NCI-H510A treated with DMSO at 0.1 percent for 48 hours (cell line): ENCODE results near the gene KRT78.
"Not testable (repeated sequence)": the region's sequence is repeated elsewhere in the genome, so short reads cannot be mapped to it uniquely, and the experiment has no call there.

Experiments
- DNase-seq: peaks from one replicate; lab custom pipeline; 2025; lab: John Stamatoyannopoulos, UW

KRT78 gene

DNA sequence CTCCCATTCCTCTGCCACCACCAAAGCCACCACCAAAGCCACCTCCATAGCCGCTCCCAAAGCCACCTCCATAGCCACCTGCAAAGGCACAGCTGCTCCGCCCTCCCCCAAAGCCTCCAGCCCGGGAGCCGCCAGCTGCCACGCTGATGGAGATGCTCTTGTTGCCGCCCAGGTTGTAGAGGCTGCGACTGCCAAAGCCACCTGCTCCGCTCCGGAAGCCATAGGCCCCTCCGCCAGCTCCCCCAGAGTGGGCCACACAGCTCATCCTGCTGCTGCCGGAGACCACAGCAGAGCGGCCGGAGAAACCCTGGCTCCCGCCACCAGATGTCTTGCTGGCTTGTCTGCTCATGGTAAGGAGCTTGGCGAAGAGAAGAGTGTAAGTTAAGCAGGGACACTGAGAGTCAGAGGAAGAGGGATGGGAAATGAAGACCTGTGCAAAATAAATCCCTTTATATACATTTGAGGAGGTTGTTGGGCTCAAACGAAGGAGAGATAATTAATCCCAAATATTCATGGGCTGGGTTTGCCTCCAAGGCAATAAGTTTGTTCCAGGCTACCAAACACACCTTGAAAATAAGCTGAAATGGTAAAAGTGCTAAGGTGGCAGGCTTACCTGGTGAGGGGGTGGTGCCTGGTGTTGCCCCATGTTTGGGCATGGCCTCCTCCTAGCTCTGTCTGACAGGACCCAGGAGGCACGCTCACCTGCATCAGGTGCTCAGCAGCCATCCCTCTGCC is 52.9 kb downstream of the KRT78 start, which contains the start of gene KRT3:
Gene KRT3, minus strand, starts transcription at position 424 of the 735 bp plus-strand sequence. Its CDS starts 75 bp downstream, at position 349.
- DNase-seq, result peak; percentile 54

DNA sequence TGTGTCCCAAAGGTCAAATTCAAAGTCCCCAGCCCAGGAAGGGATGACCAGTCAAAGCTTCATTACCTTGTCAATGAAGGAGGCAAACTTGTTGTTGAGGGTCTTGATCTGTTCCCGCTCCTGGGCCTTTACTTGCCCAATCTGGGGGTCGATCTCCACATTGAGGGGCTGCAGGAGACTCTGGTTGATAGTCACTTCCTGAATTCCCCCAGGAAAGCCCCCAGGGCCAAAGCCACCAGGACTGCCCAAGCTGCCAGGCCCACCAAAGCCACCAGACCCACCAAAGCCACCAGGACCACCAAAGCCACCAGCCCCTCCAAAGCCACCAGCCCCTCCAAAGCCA is 53.5 kb downstream of the KRT78 start:
- DNase-seq, result not testable (repeated sequence)

- DNase-seq, result no peak
These were observed 54.1 kb downstream of the KRT78 start for GRCh38 chr12:52794479-52795331.

GRCh38 chr12:52792185-52793029 is 56.4 kb downstream of the KRT78 start:
- DNase-seq, result no peak

GRCh38 chr12:52791271-52792184 is 57.3 kb downstream of the KRT78 start:
- no peak for DNase-seq

DNA sequence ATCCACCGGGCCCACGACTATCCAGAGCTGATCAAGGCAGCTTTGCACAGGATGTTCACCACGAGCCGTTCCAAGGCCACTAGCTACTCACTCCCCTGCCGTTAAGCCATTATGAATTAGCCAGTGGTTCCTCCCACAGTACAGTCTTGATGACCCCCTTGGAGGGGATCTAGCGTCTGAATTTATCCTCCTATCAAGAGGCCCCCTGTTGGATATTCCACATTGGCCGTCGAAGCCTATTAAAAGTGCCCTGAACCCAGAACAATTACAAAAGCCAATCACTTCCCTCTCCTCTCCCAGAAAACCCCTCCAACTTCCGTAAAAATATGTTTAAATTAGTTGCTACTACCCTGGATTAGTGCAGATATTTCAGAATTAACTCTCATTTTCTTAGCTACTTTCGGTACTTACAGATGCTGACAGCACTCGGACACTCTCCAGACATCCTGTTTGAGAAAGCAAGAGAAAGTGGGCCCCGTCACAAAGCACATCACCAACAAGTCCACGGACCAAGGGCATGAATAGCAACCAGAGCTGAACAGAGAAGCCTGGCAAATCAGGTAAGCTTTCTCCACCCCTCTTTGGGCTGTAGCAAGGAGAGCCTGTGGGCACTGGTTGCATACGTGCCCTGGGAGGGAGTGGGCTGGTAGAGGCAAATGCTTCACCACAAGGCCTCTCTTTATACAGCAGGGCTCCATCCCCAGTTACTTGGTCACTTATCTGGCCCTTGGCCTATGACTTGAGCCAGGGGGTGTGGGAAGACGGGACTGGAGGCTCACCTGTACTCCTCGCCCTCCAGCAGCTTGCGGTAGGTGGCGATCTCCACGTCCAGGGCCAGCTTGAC is 58.1 kb downstream of the KRT78 start:
- DNase-seq, result no peak

DNA sequence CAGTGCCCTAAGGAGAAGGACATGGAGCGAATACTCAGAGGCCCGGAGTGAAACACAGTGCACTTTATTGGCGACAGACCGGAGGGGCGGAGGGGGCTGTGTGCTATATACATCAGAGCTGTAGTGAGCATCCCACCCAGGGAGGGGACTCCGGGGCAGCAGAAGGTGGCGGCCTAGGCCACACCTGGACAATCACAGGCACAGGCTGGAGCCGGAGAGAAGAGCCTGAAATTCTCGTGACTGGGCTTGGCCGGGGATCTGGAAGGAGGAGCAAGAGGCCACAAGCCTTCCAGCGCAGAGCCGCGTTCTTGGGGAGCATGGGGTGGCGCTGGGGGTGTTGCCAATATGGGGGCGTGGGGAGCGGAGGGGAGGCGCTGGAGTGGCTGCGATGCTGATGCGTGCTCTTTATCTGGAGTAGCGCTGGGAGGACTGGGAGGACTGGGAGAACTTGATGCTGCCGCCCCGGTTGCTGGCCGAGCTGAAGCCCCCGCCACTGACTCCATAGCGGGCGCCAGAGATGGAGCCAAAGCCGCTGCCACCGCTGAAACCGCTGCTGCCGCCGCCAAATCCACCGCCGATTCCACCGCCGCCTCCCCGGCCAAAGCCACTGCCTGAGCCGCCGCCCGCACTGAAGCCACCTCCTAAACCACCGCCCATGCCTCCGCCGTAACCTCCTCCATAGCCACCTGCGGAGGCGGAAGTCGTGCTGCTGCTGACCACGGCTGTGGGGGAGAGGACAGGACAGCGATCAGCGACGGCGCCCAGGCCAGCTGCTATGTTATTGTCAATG is 59.0 kb downstream of the KRT78 start:
- DNase-seq, result no peak

GRCh38 chr12:52788876-52789636 is 59.7 kb downstream of the KRT78 start:
- DNase-seq, result no peak

DNA sequence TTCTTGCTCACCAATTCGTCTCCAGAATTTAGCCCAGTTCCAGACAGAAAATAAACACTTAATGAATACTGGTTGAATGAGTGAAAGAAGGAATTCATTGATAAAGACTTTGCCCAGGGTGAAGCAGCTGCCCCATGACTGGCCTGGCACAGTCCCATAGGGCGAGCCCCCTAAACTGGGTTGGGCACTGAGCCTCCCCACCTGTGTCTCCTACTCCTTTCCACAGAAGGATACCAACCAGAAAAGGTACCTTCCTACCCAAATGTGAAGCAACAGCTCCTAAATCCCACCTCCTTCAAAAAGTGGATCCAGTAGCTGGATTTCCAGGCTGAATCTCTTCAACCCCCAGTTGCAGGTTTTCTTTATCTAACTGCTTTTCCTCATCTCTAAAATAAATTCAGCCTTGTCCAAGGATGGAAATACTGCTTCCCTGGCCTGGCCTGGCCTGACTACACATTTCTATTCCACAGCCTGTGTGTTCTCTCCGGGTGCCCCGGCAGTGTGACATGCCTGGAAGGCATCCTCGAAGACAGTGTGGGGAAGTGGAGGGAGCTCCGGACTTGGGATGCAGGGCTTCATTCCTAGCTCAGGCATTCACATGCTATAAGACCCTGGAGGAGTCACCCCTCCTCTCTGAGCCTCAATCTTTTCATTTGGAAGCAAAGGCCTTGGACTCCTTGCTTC is 60.5 kb downstream of the KRT78 start:
- DNase-seq, result no peak
